T-helper 1 cell (primary cell): Measurements from ENCODE around the gene TMEM267.

Experiments
- DNase-seq, 5 donors: peaks; one replicate each; pipeline ENCODE4 v3.0.0-alpha.2; 2012 to 2020

TMEM267 gene

DNA sequence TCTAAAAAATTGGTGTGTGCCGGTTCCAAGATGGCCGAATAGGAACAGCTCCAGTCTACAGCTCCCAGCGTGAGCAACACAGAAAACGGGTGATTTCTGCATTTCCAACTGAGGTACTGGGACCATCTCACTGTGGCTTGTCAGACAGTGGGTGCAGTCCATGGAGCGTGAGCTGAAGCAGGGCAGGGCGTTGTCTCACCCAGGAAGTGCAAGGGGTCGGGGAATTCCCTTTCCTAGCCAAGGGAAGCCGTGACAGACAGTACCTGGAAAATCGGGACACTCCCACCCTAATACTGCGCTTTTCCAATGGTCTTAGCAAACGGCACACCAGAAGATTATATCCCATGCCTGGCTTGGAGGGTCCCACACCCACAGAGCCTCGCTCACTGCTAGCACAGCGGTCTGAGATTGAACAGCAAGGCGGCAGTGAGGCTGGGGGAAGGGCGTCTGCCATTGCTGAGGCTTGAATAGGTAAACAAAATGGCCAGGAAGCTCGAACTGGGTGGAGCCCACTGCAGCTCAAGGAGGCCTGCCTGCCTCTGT is 81.1 kb downstream of the TMEM267 start:
- peak in 1 of 5 donors; percentile 6 for DNase-seq

DNA sequence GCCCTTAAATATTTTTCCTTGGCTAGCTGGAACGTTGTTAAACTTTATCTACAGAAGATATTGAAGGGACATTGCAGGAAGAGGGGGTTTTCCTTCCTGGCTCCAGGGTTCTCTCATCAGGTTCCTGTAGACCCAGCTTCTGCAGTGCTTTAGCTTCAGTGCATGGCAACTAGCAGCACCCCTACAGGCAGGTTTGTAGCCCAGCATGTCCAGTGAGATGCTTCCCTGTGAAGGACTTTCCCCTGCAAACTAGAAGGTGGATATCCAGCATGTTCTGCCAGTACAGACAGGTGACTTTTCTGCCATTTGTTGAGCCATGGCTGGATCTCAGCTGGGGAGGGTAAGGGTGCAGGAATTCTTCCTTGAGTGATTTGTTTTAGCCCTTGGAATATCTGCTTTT is 81.8 kb downstream of the TMEM267 start:
- DNase-seq: peak in 1 of 5 donors; percentile 6

DNA sequence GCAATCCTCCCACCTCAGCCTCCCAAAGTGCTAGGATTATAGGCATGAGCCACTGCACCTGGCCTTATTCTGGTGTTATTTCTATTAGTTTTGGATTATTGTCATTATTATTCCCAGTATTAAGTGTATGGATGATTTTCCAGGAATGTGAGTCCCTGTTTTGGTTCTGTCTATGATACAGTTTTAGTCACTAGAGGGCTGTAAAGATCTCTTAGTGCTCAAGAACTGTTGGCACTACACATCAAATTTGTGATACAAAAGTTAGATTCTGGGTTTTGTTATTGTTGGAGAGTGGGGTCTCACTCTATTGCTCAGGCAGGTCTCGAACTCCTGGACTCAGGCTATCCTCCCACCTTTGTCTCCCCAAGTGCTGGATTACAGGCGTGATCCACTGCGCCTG is 83.6 kb downstream of the TMEM267 start:
- DNase-seq: no peak

DNA sequence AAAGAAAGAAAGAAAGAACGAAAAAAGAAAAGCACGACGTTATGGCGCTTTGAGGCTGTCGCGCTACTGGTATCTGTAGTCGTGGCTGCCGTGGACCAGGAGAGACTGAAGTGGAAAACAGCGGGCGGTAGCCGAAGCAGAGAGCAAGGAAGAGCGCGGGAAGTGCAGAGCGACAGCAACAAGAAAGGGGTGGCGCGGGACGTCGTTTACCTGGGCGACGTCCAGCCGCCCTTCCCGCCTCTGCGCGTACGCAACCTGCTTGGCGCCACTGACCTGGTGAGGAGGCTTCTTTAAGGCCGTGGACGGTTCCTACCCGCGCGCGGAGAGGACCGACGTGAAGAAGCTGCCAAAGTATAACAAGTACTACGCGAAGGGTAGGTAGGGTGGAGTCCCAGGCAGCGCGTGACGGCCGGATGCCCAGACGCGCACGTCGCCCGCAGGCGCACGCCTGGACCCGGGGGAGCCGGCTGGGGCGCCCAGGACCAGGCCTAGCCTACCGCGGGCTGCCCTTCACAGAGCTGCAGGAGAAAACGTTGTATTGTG is 86.8 kb downstream of the TMEM267 start:
- peak; percentile 17 to 79 (median 26) for DNase-seq
